ENCODE measurements around the gene ATP6V1B1. TPM values are rescaled to one million over a fixed set of nuclear protein-coding genes. Genes with fewer than 3 reads are reported as not detected.

ATP6V1B1 gene
- 3.7 to 5.0 TPM (median 3.9 TPM) in 3 replicates for total RNA-seq
- long read RNA-seq, result 0 reads

- no peak within 1 kb of the TSS for H3K27ac Mint-ChIP-seq (ENCODE audit: unreplicated experiment)
- no peak for DNase-seq (ENCODE audit: low spot score)
Observed at GRCh38 chr2:70935468-70936164, at the start of gene ATP6V1B1. ATP6V1B1 (plus strand) TSS chr2:70935900; CDS start chr2:70935955, 55 bp downstream.

DNA sequence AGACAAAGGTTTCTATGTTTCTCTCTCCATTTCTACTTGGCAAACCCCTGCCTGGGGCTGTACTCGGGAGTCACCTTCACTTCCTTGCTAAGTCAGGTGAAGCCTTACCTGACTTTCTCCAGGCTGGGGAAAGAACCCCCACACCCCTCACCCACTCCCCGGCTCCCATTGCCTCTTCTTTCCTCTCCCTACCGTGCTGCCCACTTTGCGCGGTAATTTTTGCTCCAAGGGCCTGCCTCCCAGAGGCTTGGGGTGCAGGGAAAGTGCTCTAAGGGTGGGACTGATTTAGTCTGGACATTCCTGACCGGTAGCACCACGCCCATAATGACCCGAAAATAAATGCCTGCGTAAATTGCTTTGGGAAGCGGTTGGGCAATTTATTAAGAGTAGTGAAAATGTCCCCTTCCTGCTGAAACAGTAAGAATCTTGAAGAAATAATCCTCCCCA lies 49.1 kb upstream of the ATP6V1B1 start:
- peaks cover 5% of the 10 kb centered on the region for H3K36me3 Mint-ChIP-seq (ENCODE audit: low read depth)
- DNase-seq (ENCODE audit: low spot score), result no peak
- H3K9me3 Mint-ChIP-seq (ENCODE audit: low read depth), result peaks cover 12% of the 10 kb centered on the region
- TF ChIP-seq, protein P1, sequence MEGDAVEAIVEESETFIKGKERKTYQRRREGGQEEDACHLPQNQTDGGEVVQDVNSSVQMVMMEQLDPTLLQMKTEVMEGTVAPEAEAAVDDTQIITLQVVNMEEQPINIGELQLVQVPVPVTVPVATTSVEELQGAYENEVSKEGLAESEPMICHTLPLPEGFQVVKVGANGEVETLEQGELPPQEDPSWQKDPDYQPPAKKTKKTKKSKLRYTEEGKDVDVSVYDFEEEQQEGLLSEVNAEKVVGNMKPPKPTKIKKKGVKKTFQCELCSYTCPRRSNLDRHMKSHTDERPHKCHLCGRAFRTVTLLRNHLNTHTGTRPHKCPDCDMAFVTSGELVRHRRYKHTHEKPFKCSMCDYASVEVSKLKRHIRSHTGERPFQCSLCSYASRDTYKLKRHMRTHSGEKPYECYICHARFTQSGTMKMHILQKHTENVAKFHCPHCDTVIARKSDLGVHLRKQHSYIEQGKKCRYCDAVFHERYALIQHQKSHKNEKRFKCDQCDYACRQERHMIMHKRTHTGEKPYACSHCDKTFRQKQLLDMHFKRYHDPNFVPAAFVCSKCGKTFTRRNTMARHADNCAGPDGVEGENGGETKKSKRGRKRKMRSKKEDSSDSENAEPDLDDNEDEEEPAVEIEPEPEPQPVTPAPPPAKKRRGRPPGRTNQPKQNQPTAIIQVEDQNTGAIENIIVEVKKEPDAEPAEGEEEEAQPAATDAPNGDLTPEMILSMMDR (IDR thresholded peaks at IDR 0.05), result no peak
- H3K4me1 Mint-ChIP-seq (ENCODE audit: low read depth), result peaks cover 26% of the 10 kb centered on the region
- H3K4me3 Mint-ChIP-seq (ENCODE audit: unreplicated experiment), result no peak overlapping the region
- no peak overlapping the region for H3K27ac Mint-ChIP-seq (ENCODE audit: unreplicated experiment)
- peaks cover 76% of the 10 kb centered on the region for H3K27me3 Mint-ChIP-seq (ENCODE audit: low read depth)

More at GRCh38 chr2:70935468-70936164, at the start of gene ATP6V1B1:
- no peaks in the 10 kb centered on the region for H3K9me3 Mint-ChIP-seq (ENCODE audit: low read depth)
- no peak within 1 kb of the TSS for H3K4me3 Mint-ChIP-seq (ENCODE audit: unreplicated experiment)
- TF ChIP-seq, protein P1 (IDR thresholded peaks at IDR 0.05), result no peak
- no peaks in the 10 kb centered on the region for H3K27me3 Mint-ChIP-seq (ENCODE audit: low read depth)
- peaks cover 2% of the 10 kb centered on the region for H3K4me1 Mint-ChIP-seq (ENCODE audit: low read depth)
- H3K36me3 Mint-ChIP-seq (ENCODE audit: low read depth), result peaks cover 3% of the 10 kb centered on the region

GRCh38 chr2:70887208-70887549 lies 48.5 kb upstream of the ATP6V1B1 start:
- Mint-ChIP-seq H3K9me3 (ENCODE audit: low read depth) (peaks cover 7% of the 10 kb centered on the region), H3K4me1 (ENCODE audit: low read depth) (peaks cover 26% of the 10 kb centered on the region), H3K27me3 (ENCODE audit: low read depth) (peaks cover 76% of the 10 kb centered on the region), H3K27ac (ENCODE audit: unreplicated experiment) (no peak overlapping the region), H3K4me3 (ENCODE audit: unreplicated experiment) (peak overlapping the region; percentile 74), H3K36me3 (ENCODE audit: low read depth) (peaks cover 5% of the 10 kb centered on the region)
- TF ChIP-seq, protein P1 (IDR thresholded peaks at IDR 0.05), result no peak
- no peak for DNase-seq (ENCODE audit: low spot score)

GRCh38 chr2:70887550-70888246 lies 48.0 kb upstream of the ATP6V1B1 start:
- peak overlapping the region; percentile 74 for H3K4me3 Mint-ChIP-seq (ENCODE audit: unreplicated experiment)
- DNase-seq (ENCODE audit: low spot score), result no peak

GRCh38 chr2:70888366-70888922 lies 47.3 kb upstream of the ATP6V1B1 start:
- no peak overlapping the region for H3K27ac Mint-ChIP-seq (ENCODE audit: unreplicated experiment)

More at GRCh38 chr2:70887550-70888246, 48.0 kb upstream of the ATP6V1B1 start:
- Mint-ChIP-seq H3K36me3 (ENCODE audit: low read depth) (peaks cover 5% of the 10 kb centered on the region), H3K27ac (ENCODE audit: unreplicated experiment) (peak overlapping the region; percentile 27), H3K9me3 (ENCODE audit: low read depth) (peaks cover 7% of the 10 kb centered on the region), H3K27me3 (ENCODE audit: low read depth) (peaks cover 77% of the 10 kb centered on the region), H3K4me1 (ENCODE audit: low read depth) (peaks cover 26% of the 10 kb centered on the region)
- TF ChIP-seq, protein P1 (IDR thresholded peaks at IDR 0.05), result no peak

More at GRCh38 chr2:70888366-70888922, 47.3 kb upstream of the ATP6V1B1 start:
- Mint-ChIP-seq H3K27me3 (ENCODE audit: low read depth) (peaks cover 75% of the 10 kb centered on the region), H3K9me3 (ENCODE audit: low read depth) (peaks cover 2% of the 10 kb centered on the region), H3K4me3 (ENCODE audit: unreplicated experiment) (peak overlapping the region; percentile 74), H3K36me3 (ENCODE audit: low read depth) (peaks cover 1% of the 10 kb centered on the region), H3K4me1 (ENCODE audit: low read depth) (peaks cover 26% of the 10 kb centered on the region)
- TF ChIP-seq, protein P1 (IDR thresholded peaks at IDR 0.05), result no peak
- DNase-seq (ENCODE audit: low spot score), result no peak

Measured in chondrocyte (in vitro differentiated cells).